GM13976 (cell line): ENCODE data around the gene LRIG3.

Experiments
- DNase-seq: peaks from one replicate; pipeline ENCODE4 v3.0.0; 2012; ENCODE audit warnings: low spot score
- CTCF ChIP-seq: IDR thresholded peaks from 2 replicates; pipeline ENCODE4 v1.5.1; 2012; ENCODE audit warnings: borderline replicate concordance, mild to moderate bottlenecking; ENCODE audit not compliant: insufficient read depth; ENCODE audit errors: extremely low read depth, missing control alignments, control extremely low read depth
- in situ Hi-C: fragments of 300-500 bp; cut with MboI; formaldehyde crosslinking; loops from one replicate; pipeline ENCODE4 v1.12.0; 2022; ENCODE audit warnings: low sequenced_read_pairs, mixed read lengths, inconsistent platforms; ENCODE audit not compliant: unreplicated experiment

LRIG3 gene

DNA sequence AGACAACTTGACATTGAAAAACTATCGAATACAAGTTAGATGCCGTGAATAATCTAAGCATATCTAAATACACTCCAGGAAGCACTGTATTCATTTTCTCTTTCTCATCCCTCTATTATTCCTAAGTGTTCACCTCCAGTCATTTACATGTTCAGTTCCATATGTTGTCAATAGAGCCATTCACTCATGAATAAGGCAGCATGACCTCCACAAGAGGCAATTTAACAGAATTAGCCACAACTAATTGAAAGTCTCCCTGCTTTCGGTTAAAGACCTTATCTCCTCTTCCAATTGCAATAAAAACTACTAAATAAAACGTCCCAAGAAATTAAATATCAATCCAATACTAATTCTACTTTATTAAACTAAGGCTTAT, 1.8 kb downstream of the LRIG3 start:
- TF ChIP-seq CTCF, result no peak
- DNase-seq, result no peak
- in situ Hi-C loops, result no loop called here

GRCh38 chr12:58917699-58918468, 2.4 kb downstream of the LRIG3 start:
- in situ Hi-C loops, result no loop called here
- no peak for TF ChIP-seq CTCF
- DNase-seq, result no peak

GRCh38 chr12:58916921-58917511, 3.3 kb downstream of the LRIG3 start:
- TF ChIP-seq CTCF, result no peak
- in situ Hi-C loops, result no loop called here
- DNase-seq, result no peak

DNA sequence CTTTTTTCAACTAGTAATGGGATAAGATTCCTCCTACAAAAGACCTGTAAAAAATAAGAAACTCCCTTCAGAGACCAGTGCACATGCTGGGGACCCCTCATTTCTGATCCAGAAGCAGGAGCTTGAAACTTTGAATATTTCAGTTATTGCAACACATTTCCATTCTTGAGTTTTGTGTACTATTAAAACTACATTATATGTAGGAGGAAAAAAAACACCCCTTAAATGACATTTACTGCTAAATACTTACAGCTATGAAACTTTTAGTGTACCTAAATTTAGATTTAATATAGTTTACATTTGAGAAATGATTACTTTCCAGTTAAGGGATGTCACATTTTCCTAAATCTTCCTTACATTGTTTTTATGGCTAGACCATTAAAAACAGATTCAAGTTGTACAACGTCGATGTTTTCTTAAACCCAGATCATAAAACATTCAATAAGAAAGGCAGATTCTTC, 4.1 kb downstream of the LRIG3 start:
- in situ Hi-C loops, result no loop called here
- no peak for TF ChIP-seq CTCF
- DNase-seq, result no peak

GRCh38 chr12:58915634-58916033, 4.7 kb downstream of the LRIG3 start:
- TF ChIP-seq CTCF, result no peak

GRCh38 chr12:58915037-58915436, 5.3 kb downstream of the LRIG3 start:
- in situ Hi-C loops, result no loop called here

More at GRCh38 chr12:58915634-58916033, 4.7 kb downstream of the LRIG3 start:
- in situ Hi-C loops, result no loop called here
- DNase-seq, result no peak

More at GRCh38 chr12:58915037-58915436, 5.3 kb downstream of the LRIG3 start:
- no peak for DNase-seq
- no peak for TF ChIP-seq CTCF
